NOMO-1 treated with dmso at 0.1 percent for 144 hours (cell line): Measurements from ENCODE around the gene GTF3A.

Experiments used
- DNase-seq: peaks from one replicate; lab custom pipeline; 2025; ENCODE audit not compliant: unreplicated experiment; lab: John Stamatoyannopoulos, UW

The GTF3A gene

DNA sequence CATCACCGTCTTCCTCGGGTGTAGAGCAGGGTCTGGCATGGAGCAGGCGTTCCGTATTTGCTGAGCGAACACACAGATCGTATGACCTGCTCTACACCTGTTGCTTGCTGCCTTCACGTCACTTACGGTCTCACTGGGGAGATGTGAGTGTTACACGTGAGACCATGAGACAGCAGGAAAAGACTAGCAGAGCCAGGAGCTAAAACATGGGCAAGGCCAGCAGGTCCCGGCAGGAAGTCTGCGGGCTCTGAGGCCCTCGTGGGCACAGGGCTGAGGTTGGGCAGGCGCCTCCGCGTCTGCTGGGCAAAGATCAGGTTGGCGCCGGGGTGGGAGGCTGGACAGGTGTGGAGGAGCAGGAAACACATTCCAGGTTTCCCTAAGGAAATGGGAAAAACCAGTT, 19.7 kb upstream of the GTF3A start:
- no peak for DNase-seq

- no peak for DNase-seq
Observed at GRCh38 chr13:27405546-27406134, 18.8 kb upstream of the GTF3A start.

- no peak for DNase-seq
Observed at GRCh38 chr13:27406178-27406939, 18.1 kb upstream of the GTF3A start.

- no peak for DNase-seq
Observed at GRCh38 chr13:27408074-27408473, 16.3 kb upstream of the GTF3A start.

GRCh38 chr13:27409013-27409412, 15.4 kb upstream of the GTF3A start:
- no peak for DNase-seq

DNA sequence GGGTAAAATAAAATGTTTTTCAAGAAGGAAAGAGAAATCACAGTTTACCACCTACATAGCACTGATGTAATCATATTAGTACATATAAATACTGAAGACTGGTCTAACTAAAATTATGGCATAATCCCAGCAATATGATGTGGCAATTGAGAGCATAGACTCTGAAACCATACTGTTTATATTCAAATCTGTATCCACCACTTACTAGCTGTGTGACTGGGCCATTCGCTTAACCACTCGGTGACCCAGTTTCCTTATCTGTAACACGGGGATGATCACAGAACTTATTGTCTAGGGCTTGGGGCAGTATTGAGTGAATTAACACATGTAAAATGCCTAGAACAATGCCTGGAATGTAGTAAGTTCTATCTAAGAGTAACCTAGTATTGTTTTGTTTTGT, 13.1 kb upstream of the GTF3A start:
- DNase-seq = no peak

DNA sequence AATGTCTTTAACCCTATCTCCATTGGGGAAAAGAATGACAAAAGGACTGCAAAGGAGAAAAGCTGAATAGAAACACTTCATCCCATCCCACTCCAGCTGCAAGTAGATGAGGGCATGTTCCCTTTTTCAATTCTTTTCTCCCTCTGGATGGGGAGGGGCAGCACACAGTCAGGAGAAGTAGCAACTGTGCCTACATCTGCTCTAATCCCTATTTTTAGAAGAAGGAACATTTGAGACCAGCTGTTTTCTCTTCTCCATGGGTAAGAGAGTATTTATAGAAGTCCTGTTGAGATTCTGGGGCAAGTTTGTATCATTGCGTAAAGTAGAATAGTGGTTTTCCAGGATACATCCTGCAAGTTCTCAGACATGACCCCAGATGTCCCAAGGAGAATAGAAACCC, 9.3 kb upstream of the GTF3A start:
- no peak for DNase-seq

GRCh38 chr13:27419328-27419727, 5.1 kb upstream of the GTF3A start:
- DNase-seq = no peak

GRCh38 chr13:27421101-27421871, 3.1 kb upstream of the GTF3A start:
- no peak for DNase-seq

GRCh38 chr13:27423333-27423732, 1.1 kb upstream of the GTF3A start:
- DNase-seq = no peak

DNA sequence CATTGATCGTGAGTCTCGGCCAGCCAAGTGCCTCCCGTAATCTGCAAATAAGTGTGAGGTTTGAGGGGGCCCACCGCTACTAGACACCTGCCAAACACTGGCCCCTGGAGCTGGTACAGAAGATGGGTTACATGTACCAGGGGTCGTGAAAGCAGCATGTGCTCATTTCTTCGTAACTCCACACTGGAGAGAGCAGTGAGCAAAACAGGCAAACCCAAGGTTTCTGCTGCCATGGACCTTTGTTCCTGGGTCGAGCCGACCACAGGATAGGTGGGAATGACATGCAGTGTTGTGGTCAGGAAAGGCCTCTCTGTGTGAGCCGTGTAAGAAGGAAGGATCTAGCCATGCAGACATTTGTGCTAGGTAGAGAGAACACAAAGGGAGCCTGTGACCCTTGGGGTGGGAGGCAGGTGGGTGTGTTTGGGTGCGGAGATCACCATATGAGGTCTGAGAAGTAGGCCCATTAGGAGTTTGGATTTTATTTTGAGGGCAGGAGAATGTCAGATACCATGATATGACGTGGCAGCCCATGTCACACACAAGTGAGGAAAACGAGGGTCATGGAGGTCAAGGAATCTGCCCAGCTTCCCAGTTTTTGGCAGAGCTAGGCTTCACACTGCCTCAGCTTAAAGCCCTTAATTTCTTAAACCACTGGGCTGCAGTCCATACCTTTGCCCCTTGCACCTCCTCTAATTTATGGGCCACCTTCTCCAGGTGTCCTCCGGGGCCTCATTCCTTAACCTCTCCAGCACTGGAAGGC, 919 bp downstream of the GTF3A start:
- no peak for DNase-seq

DNA sequence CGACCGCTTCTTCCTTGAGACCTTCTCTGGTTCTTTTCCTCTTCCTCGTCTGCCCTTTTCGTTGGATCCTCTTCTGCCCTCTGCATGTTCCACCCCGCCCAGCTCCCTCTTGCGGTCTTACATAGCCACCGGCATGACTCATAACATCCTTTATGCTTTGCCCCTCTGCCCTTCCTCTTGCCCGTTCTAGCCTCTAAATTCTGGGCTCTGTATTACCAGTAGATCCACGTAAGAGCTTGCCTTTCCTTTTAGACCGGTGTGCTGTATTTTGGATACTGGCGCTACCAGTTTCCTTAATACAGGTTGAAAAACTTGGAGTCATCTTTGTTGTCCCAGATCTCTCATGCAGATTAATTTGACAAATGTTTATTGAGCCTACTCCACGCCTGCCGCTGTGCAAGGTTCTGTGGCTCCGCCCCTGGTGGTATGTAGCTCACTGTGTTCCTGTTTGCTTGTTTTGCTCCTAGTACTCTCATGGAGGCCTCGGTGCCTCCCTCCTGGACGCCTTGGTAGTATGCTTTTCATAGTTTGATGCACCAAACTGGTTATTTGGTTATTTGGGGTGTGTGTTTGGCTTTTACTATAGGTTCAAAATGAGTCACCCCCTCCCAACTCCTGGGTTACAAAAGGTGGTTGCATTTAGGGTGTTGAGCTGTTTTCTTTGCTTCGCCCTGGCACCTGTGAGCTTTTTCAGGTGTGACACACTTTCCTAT, 1.7 kb downstream of the GTF3A start:
- DNase-seq = peak; percentile 99

DNA sequence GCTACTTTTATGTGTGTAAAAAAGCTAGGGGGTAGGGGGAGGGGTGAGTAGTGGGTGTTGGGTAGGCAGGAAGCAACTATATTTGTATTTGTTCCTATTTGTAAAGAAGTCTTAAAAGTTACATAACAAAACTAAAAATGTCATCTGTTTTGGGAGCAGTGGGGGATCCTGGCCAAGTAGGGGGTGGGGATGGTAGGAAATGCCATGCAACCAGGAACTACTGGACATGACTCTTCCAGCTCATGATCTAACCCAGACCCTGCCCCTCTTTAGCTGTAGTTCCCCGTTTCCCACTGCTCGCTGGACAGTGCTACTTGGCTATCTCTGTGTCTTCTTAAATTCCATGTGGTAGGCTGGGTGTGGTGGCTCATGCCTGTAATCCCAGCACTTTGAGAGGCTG, 3.2 kb downstream of the GTF3A start:
- no peak for DNase-seq

DNA sequence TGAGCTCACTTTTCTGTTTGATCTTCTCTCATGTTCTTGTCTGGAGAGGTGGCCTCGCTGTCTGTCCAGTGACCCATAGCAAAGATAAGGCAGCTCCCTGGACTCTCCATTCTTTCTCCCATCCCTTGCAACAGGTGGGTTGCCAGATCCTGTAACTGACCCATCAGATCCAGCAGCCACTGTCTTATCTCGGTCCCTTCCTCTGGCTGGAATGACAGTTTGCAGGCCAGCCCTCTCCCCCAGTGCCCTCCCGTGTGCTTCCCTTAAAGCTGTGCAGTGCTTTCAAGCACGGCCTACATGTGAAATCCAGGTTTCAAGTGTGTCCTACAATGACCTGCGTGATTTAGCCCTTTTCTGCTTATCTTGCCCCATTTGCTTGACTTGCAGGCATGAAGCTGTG, 3.7 kb downstream of the GTF3A start:
- DNase-seq = no peak

DNA sequence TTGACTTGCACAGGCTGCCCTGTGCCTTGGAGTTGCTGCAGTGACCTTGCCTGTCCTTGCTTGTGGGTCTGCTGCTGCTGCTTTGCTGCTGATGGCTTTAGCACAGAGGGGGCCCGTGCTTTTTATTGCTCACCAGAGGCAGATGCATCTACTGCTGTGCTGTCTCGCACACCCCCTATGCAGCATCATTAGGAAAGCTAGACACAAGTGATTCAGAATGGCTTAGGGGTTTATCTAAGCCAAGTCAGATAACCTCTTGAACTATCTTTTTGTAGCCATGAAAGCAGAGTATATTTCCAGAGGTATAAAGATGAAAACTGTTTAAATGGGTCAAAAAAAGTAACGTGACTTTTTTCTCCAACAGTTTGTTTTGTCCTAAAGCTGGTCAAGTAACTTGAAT, 7.8 kb downstream of the GTF3A start:
- no peak for DNase-seq

DNA sequence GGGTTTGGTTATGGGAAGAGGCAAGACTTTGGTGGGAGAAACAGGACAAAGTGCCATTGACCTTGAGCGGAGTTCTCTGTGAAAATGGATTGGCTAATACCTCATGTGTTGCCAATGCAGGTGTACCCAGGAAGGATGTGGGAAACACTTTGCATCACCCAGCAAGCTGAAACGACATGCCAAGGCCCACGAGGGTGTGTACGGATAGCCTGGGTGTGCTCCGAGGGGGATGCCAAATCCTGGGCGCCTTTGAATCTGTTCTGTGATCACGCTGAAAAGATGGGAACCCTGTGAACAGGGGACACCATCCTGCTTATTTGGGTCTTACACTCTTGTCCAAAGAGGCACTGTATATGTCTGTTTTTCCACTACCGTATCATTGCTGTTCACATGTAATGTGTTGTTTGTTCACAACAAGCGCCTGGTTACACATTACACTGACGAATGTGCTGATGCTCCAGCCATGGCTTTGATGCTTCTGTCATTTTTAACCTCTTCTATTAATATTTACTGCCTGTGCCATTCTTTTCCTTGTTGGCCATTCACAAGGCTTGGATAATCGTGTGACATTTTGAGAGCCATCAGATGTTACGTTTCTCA, 8.3 kb downstream of the GTF3A start:
- no peak for DNase-seq

GRCh38 chr13:27437126-27437525, 12.7 kb downstream of the GTF3A start:
- DNase-seq = no peak

- DNase-seq = no peak
Observed at GRCh38 chr13:27440408-27440807, 16.0 kb downstream of the GTF3A start.

DNA sequence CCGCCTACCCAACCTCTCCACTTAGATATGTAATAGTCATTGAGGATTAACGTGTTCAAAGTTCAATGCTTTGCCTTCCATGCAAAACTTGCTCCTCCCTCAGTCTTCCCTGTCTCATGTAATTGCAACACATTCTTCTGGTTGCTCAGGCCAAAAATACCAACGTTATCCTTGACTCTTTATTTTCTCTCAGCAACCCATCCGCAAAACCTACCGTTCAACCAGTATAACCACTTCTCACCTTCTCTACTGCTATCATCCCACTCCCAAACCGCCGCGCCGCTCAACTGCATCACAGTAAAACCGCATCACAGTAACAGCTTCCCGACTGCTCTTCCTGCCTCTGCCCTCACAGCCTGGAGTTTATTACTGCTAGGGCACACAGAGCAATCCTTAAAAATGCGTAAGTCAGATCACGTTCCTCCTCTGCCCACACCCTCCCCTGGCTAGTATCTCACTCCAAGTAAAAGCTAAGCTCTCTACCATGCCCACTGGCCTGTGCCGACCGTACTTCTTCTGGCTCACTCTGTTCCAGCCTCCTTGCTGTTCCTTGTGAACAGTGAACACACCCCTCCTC, 17.7 kb downstream of the GTF3A start:
- DNase-seq = no peak

DNA sequence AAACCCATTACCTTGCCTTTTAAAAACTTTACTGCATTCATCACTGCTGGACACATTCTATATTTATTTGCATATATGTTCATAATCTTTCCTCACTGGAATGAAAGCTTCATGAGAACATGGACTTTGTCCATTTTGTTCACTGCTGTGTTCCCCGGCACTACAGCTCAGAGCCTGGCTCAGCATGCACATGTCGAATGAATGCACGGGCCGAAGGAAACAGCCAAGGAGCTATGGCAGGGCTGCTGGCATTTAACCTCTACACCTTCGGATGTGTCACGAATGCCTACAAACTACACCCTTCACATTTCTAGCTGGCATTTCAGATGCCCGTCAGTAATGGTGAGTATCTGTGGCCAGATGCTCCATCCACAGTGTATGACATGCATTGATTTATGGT, 18.4 kb downstream of the GTF3A start:
- no peak for DNase-seq
